Breast epithelium (tissue), 4 donors: Measurements from ENCODE around the gene NCR2. TPM values are rescaled to one million over a fixed set of nuclear protein-coding genes. Genes with fewer than 3 reads are reported as not detected.

Source experiments
- DNase-seq, 2 donors: peaks; one replicate each; pipeline ENCODE4 v3.0.0-alpha.2; 2019; ENCODE audit warnings: low spot score in 2 of 2
- H3K27ac ChIP-seq, 2 donors: fragments of 200-600 bp; sonication (generic) in 1 of 2; one replicate each; pipeline ENCODE4 v1.5.1; 2016 to 2019; ENCODE audit warnings: mild to moderate bottlenecking in 1 of 2
- H3K27me3 ChIP-seq, 2 donors: fragments of 200-600 bp; sonication (generic) in 1 of 2; one replicate each; pipeline versions ENCODE4 v1.5.1 to v1.6.0; 2017 to 2019; ENCODE audit warnings: control low read depth in 1 of 2, mild to moderate bottlenecking in 1 of 2
- H3K36me3 ChIP-seq: fragments of 200-600 bp; one replicate; pipeline ENCODE4 v1.5.1; 2019
- H3K4me1 ChIP-seq, 2 donors: fragments of 200-600 bp; sonication (generic); one replicate each; pipeline ENCODE4 v1.5.1; 2016 to 2019; ENCODE audit warnings: control low read depth in 1 of 2
- H3K4me3 ChIP-seq, 3 donors: fragments of 200-600 bp; sonication (generic); 1 replicate in 2 of 3; 2 replicates in 1 of 3; pipeline ENCODE4 v1.5.1; 2016 to 2019; ENCODE audit warnings: mild to moderate bottlenecking in 3 of 3, moderate library complexity in 2 of 3
- H3K9me3 ChIP-seq, 2 donors: fragments of 200-600 bp; sonication (generic) in 1 of 2; one replicate each; pipeline ENCODE4 v1.5.1; 2016 to 2019; ENCODE audit warnings: control low read depth in 1 of 2
- POLR2A ChIP-seq: fragments of 450-650 bp; IDR thresholded peaks from one replicate; pipeline ENCODE4 v1.6.1; 2016; ENCODE audit warnings: antibody characterized with exemption, mild to moderate bottlenecking, moderate library complexity
- POLR2AphosphoS5 ChIP-seq, 3 donors: sonication (generic); formaldehyde crosslinking; IDR thresholded peaks; one replicate each; pipeline ENCODE4 v1.6.1; 2017; ENCODE audit warnings: antibody characterized with exemption in 3 of 3
- intact Hi-C: fragments of 100-400 bp; cut with DNase I; formaldehyde crosslinking; loops from one replicate; pipeline ENCODE4 v1.15.1; 2023; ENCODE audit warnings: low total_unique reads
- total RNA-seq, 3 donors: library from RNA; depleted of rRNA; stranded (reverse); fragments of >200 nt; gene quantifications; one replicate each; pipeline ENCODE4 v1.1.0, GENCODE V29; 2016
- TF ChIP-seq, protein P1 (sequence below), 3 donors: fragments of 450-650 bp; IDR thresholded peaks; one replicate each; pipeline ENCODE4 v1.5.1; 2016 to 2017; ENCODE audit warnings: antibody characterized with exemption in 3 of 3, mild to moderate bottlenecking in 3 of 3, moderate library complexity in 3 of 3

NCR2 gene
- total RNA-seq, 3 donors from 2014 or later, result not detected

DNA sequence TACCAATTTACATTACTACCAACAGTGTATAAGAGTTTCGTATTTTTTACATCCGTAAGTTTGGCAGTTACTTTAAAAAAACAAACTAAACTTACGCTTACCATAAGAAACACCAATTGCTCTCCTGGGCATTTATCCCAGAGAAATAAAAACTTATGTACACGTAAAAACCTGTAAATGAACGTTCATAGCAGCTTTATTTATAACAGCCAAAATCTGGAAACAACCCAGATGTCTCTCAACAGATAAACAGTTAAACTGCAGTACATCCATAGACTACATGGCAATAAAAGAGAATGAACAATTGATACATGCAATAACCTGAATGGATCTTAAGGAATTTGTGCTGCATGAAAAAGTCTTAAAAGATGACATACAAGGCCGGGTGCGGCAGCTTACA, 30.7 kb downstream of the NCR2 start:
- no peaks in the 10 kb centered on the region for H3K9me3 ChIP-seq
- H3K27ac ChIP-seq, result no peak overlapping the region
- intact Hi-C loops, result loop anchor here (2.0 to 10.0 kb wide), 2 partner anchors 229 to 313 kb away; no protein-coding TSS in a partner anchor
- H3K4me1 ChIP-seq, result no peaks in the 10 kb centered on the region
- peaks cover 0 to 12% of the 10 kb centered on the region in 2 donors for H3K27me3 ChIP-seq
- H3K36me3 ChIP-seq, result no peaks in the 10 kb centered on the region
- DNase-seq, result no peak
- no peak overlapping the region for H3K4me3 ChIP-seq
- TF ChIP-seq, protein P1, sequence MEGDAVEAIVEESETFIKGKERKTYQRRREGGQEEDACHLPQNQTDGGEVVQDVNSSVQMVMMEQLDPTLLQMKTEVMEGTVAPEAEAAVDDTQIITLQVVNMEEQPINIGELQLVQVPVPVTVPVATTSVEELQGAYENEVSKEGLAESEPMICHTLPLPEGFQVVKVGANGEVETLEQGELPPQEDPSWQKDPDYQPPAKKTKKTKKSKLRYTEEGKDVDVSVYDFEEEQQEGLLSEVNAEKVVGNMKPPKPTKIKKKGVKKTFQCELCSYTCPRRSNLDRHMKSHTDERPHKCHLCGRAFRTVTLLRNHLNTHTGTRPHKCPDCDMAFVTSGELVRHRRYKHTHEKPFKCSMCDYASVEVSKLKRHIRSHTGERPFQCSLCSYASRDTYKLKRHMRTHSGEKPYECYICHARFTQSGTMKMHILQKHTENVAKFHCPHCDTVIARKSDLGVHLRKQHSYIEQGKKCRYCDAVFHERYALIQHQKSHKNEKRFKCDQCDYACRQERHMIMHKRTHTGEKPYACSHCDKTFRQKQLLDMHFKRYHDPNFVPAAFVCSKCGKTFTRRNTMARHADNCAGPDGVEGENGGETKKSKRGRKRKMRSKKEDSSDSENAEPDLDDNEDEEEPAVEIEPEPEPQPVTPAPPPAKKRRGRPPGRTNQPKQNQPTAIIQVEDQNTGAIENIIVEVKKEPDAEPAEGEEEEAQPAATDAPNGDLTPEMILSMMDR (IDR thresholded peaks at IDR 0.05), result no peak
- no peak for TF ChIP-seq POLR2AphosphoS5 (IDR thresholded peaks at IDR 0.05)
- no peak for TF ChIP-seq POLR2A

DNA sequence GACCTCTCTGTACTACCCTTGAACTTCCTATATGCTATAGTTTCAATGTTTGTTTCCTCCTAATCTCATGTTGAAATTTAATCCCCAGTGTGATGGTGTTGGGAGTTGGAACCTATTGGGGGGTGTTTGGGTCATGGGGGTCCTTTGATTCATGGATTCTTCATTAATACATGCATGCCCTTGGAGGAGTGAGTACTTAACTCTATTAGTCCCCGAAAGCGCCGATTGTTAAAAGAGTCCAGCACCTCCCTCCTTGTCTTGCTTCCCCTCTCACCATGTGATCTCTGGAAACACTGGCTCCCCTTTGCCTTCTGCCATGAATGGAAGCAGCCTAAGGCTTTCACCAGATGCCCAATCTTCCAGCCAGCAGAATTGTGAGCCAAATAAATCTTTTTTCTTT, 31.7 kb downstream of the NCR2 start:
- peaks cover 0 to 21% of the 10 kb centered on the region in 2 donors for H3K27me3 ChIP-seq
- no peak for DNase-seq
- TF ChIP-seq, protein P1 (IDR thresholded peaks at IDR 0.05), result no peak
- TF ChIP-seq POLR2AphosphoS5 (IDR thresholded peaks at IDR 0.05), result no peak
- no peak for TF ChIP-seq POLR2A
- H3K36me3 ChIP-seq, result no peaks in the 10 kb centered on the region
- H3K4me3 ChIP-seq, result no peak overlapping the region
- H3K9me3 ChIP-seq, result no peaks in the 10 kb centered on the region
- intact Hi-C loops, result loop anchor here (2.0 to 10.0 kb wide), 2 partner anchors 228 to 312 kb away; no protein-coding TSS in a partner anchor
- peaks cover 0 to under 1% of the 10 kb centered on the region in 2 donors for H3K4me1 ChIP-seq
- H3K27ac ChIP-seq, result no peak overlapping the region

DNA sequence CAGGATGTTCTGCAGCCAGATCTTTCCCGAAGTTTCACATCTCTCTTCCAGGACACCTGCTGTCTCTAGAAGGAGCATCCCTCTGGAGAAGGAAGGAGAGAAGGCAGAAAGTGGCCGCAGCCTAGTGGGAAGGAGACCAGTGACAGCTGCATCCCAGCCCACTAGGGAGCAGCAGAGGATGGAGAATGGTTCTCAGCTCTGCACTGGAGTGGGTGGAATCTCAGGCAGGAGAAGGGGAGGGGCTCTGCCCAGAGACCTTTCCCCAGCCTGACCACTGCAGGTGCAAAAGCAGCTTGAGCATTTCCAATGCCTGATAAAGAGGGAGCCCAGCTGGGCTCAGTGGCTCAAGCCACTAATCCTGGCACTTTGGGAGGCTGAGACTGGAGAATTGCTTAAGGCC, 32.3 kb downstream of the NCR2 start:
- TF ChIP-seq, protein P1 (IDR thresholded peaks at IDR 0.05), result peak in 2 of 3 donors; percentile 43 to 46
- no peak for TF ChIP-seq POLR2AphosphoS5 (IDR thresholded peaks at IDR 0.05)
- no peak for TF ChIP-seq POLR2A
- Histone ChIP-seq H3K36me3 (no peaks in the 10 kb centered on the region), H3K9me3 (no peaks in the 10 kb centered on the region), H3K4me3 (no peak overlapping the region), H3K27ac (no peak overlapping the region), H3K4me1 (peaks cover 0 to 3% of the 10 kb centered on the region in 2 donors), H3K27me3 (peaks cover 0 to 28% of the 10 kb centered on the region in 2 donors)
- no peak for DNase-seq
- intact Hi-C loops, result loop anchor here (2.0 to 10.0 kb wide), 2 partner anchors 227 to 311 kb away; no protein-coding TSS in a partner anchor

DNA sequence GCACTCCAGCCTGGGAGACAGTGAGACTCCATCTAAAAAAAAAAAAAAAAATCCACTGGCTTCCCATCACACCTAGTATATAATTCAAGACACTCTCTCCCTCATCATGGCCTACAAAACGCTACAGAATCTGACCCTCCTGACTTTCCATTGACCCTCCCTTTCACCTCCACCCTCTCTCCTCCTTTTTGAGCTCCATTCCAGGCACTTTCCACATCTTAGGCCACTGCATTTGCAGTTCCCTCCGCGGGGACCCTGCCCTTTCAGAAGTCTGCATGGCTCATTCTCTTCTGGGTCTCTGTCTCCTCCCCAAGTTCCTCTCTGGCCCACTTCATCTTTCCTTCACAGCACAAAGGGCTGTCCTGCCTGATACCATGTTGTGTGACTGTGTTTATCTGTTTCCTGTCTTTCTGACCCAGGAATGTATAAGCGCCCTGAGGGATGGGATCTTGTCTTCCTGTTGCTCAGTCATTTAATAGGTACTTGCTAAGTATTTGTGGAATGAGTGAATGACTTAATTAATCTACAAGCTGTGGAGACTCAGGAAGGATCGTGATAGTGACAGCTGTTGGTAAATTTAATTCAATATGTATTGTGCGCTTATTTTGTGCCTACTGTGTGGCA, 35.2 kb downstream of the NCR2 start:
- no peak for DNase-seq
- no peaks in the 10 kb centered on the region for H3K36me3 ChIP-seq
- H3K27me3 ChIP-seq, result peaks cover 0 to 57% of the 10 kb centered on the region in 2 donors
- peaks cover 0 to 9% of the 10 kb centered on the region in 2 donors for H3K4me1 ChIP-seq
- intact Hi-C loops, result no loop called here
- H3K27ac ChIP-seq, result no peak overlapping the region
- no peak for TF ChIP-seq POLR2AphosphoS5 (IDR thresholded peaks at IDR 0.05)
- TF ChIP-seq, protein P1 (IDR thresholded peaks at IDR 0.05), result no peak
- TF ChIP-seq POLR2A, result no peak
- no peak overlapping the region for H3K4me3 ChIP-seq
- no peaks in the 10 kb centered on the region for H3K9me3 ChIP-seq

DNA sequence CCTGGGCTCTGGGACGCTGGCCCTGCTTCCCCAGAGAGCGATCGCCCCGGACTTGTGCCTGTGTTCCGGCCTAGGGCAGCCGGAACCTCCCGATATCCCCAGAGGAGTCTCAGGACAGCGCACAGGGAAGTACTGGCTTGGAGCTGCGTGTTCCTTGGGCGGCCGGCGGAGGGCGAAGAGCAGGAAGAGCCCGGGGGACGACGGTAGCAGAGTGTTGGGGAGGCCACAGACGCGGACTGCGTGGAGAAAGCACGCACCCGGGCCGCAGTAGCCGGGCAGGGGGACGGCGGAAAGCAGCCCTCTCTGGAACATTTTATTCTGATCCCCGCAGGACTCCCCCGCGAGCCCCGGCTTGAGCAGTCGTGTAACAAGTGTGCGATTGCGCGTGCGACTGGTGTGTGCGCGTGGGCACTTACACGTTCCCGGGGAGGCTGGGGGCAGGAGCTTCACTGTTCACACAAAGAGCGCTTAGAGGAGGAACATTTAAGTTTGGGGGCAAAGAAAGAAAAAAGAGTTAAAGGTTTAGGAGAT, 36.1 kb downstream of the NCR2 start:
- H3K27ac ChIP-seq, result no peak overlapping the region
- TF ChIP-seq POLR2A (no peak), POLR2AphosphoS5 (IDR thresholded peaks at IDR 0.05) (no peak)
- TF ChIP-seq, protein P1 (IDR thresholded peaks at IDR 0.05), result no peak

More for the DNA sequence above, 36.1 kb downstream of the NCR2 start:
- Histone ChIP-seq H3K4me3 (peak overlapping the region in 2 of 3 donors; percentile 39 to 56), H3K9me3 (no peaks in the 10 kb centered on the region), H3K4me1 (peaks cover 0 to 9% of the 10 kb centered on the region in 2 donors), H3K36me3 (no peaks in the 10 kb centered on the region), H3K27me3 (peaks cover 0 to 66% of the 10 kb centered on the region in 2 donors)
- intact Hi-C loops, result no loop called here
- peak in 1 of 2 donors; percentile 60 for DNase-seq
